Liver (tissue), 9 donors: ENCODE data around the gene LHX8. TPM values are rescaled to one million over a fixed set of nuclear protein-coding genes. Genes with fewer than 3 reads are reported as not detected.

Experiments
- DNase-seq: peaks from one replicate; pipeline ENCODE4 v3.0.0-alpha.2; 2017; ENCODE audit warnings: low spot score
- H3K27ac ChIP-seq, 2 donors: one replicate each; pipeline ENCODE4 v1.7.0; 2013; ENCODE audit warnings: inconsistent platforms in 2 of 2, low read length in 2 of 2, control low read depth in 1 of 2, low read depth in 1 of 2, mild to moderate bottlenecking in 1 of 2
- H3K27me3 ChIP-seq, 4 donors: one replicate each; pipeline versions ENCODE4 v1.6.1 to v1.7.0; 2013; ENCODE audit warnings: low read length in 3 of 4, inconsistent platforms in 1 of 4, mild to moderate bottlenecking in 1 of 4, moderate library complexity in 1 of 4; ENCODE audit not compliant: control insufficient read depth in 4 of 4, insufficient read depth in 4 of 4
- H3K36me3 ChIP-seq, 4 donors: one replicate each; pipeline versions ENCODE4 v1.6.1 to v1.7.0; 2013; ENCODE audit warnings: low read length in 3 of 4, mild to moderate bottlenecking in 3 of 4, low read depth in 1 of 4, moderate library complexity in 1 of 4; ENCODE audit not compliant: control insufficient read depth in 4 of 4, insufficient read depth in 3 of 4
- H3K4me1 ChIP-seq, 4 donors: one replicate each; pipeline versions ENCODE4 v1.6.1 to v1.7.0; 2013; ENCODE audit warnings: low read length in 3 of 4, mild to moderate bottlenecking in 3 of 4, moderate library complexity in 1 of 4; ENCODE audit not compliant: control insufficient read depth in 4 of 4, insufficient read depth in 4 of 4
- H3K4me3 ChIP-seq, 3 donors: one replicate each; pipeline versions ENCODE4 v1.6.1 to v1.7.0; 2013; ENCODE audit warnings: low read length in 3 of 3, control low read depth in 1 of 3, low read depth in 1 of 3, mild to moderate bottlenecking in 1 of 3
- H3K9ac ChIP-seq, 2 donors: one replicate each; pipeline ENCODE4 v1.7.0; 2013; ENCODE audit warnings: low read length in 2 of 2, mild to moderate bottlenecking in 2 of 2, moderate library complexity in 2 of 2, control low read depth in 1 of 2, low read depth in 1 of 2
- H3K9me3 ChIP-seq, 4 donors: one replicate each; pipeline versions ENCODE4 v1.6.1 to v1.7.0; 2013; ENCODE audit warnings: low read length in 3 of 4; ENCODE audit not compliant: control insufficient read depth in 4 of 4
- EGR1 ChIP-seq, 2 donors: IDR thresholded peaks; 2 replicates each; pipeline ENCODE4 v1.6.1; 2016 to 2018; ENCODE audit warnings: antibody characterized with exemption in 2 of 2, low read depth in 2 of 2
- FOXA1 ChIP-seq: IDR thresholded peaks from 2 replicates; pipeline ENCODE4 v1.6.1; 2016; ENCODE audit warnings: antibody characterized with exemption
- HNF4A ChIP-seq, 2 donors: conservative IDR thresholded peaks; 2 replicates each; pipeline ENCODE4 v1.6.1; 2016; ENCODE audit warnings: antibody characterized with exemption in 2 of 2, mild to moderate bottlenecking in 2 of 2
- JUND ChIP-seq, 2 donors: IDR thresholded peaks; 2 replicates each; pipeline ENCODE4 v1.6.1; 2016; ENCODE audit warnings: antibody characterized with exemption in 2 of 2
- NR2F2 ChIP-seq: IDR thresholded peaks from 2 replicates; pipeline ENCODE4 v1.6.1; 2016; ENCODE audit warnings: antibody characterized with exemption
- RAD21 ChIP-seq, 2 donors: IDR thresholded peaks; 2 replicates each; pipeline ENCODE4 v1.6.1; 2016; ENCODE audit warnings: antibody characterized with exemption in 2 of 2, mild to moderate bottlenecking in 2 of 2
- RXRA ChIP-seq, 2 donors: IDR thresholded peaks; 2 replicates each; pipeline ENCODE4 v1.6.1; 2017 to 2018; ENCODE audit warnings: antibody characterized with exemption in 2 of 2, mild to moderate bottlenecking in 1 of 2
- SP1 ChIP-seq: IDR thresholded peaks from 2 replicates; pipeline ENCODE4 v1.6.1; 2018; ENCODE audit warnings: antibody characterized with exemption, mild to moderate bottlenecking
- TAF1 ChIP-seq: conservative IDR thresholded peaks from 2 replicates; pipeline ENCODE4 v1.6.1; 2016; ENCODE audit warnings: antibody characterized with exemption, mild to moderate bottlenecking
- YY1 ChIP-seq: IDR thresholded peaks from 2 replicates; pipeline ENCODE4 v1.6.1; 2016; ENCODE audit warnings: antibody characterized with exemption, mild to moderate bottlenecking
- WGBS: extraction: QIAGEN DNeasy Blood & Tissue Kit; methylation state at CpG from one replicate; pipeline ENCODE4 v1.1.7; 2013; 5-methylcytosine and 5-hydroxymethylcytosine counted together
- polyA plus RNA-seq, 2 donors: library from polyadenylated mRNA; stranded (reverse) in 1 of 2; unstranded in 1 of 2; fragments of 200-250 nt in 1 of 2; fragments of >200 nt in 1 of 2; fragmentation: Nextera tagmentation in 1 of 2; extraction: Ambion mirVana in 1 of 2; gene quantifications; one replicate each; pipeline versions ENCODE4 v1.2.1 to v1.2.3, GENCODE V29; 2013 to 2015
- total RNA-seq, 2 donors: library from RNA; depleted of rRNA; stranded (reverse); fragments of >200 nt; gene quantifications; one replicate each; pipeline ENCODE4 v1.2.3, GENCODE V29; 2014
- TF ChIP-seq, protein P1 (sequence below): IDR thresholded peaks from 2 replicates; pipeline ENCODE4 v1.6.1; 2016; ENCODE audit warnings: antibody characterized with exemption
- TF ChIP-seq, protein P2 (sequence below): fragments of 150-350 bp; IDR thresholded peaks from 2 replicates; pipeline ENCODE4 v1.5.1; 2017; ENCODE audit warnings: improper control_type of control experiment, low read depth, low read length; ENCODE audit not compliant: missing input control
- TF ChIP-seq, protein P3 (sequence below): IDR thresholded peaks from 2 replicates; pipeline ENCODE4 v1.6.1; 2016; ENCODE audit warnings: antibody characterized with exemption
- TF ChIP-seq, protein P4 (sequence below): IDR thresholded peaks from 2 replicates; pipeline ENCODE4 v1.6.1; 2016; ENCODE audit warnings: antibody characterized with exemption, mild to moderate bottlenecking
- TF ChIP-seq, protein P5 (sequence below): IDR thresholded peaks from 2 replicates; pipeline ENCODE4 v1.6.1; 2016; ENCODE audit warnings: antibody characterized with exemption
- donor health status: healthy.
- donor health status: healthy.
- donor health status: healthy.
- donor health status: healthy.
- donor health status: healthy.

Gene LHX8
- total and polyA plus RNA-seq, 4 donors = not detected

DNA sequence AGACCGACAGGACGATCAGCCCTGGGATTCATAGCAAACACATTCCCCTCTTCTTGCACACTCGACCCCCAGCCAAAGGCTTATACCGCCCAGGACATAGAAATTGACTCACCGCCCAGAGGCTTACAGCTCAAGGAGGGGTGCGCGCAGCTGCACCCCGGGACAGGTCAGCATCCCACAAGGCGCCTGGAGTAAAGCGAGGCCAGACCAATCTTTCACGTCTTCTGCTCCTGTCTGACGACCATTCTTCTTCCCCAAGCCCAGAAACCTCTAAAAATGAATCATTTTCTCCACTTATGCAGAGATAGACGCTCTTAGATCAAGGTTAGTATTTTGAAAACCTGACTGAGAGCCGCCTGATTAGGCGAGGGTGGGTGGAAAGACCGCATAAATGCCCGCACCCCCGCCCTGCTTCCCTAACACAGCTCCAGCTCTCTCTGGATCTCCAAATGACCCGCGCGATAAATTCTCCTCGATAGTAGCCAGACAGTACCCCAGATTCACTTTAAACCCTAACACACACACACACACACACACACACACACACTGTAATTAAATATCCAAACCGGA is 1.9 kb upstream of the LHX8 start:
- DNase-seq = no peak
- Histone ChIP-seq H3K9ac (no peak overlapping the region), H3K27me3 (peaks cover 4 to 46% (median 26%) of the 10 kb centered on the region in 4 donors), H3K4me1 (peaks cover 15 to 20% (median 16%) of the 10 kb centered on the region in 4 donors), H3K27ac (no peak overlapping the region), H3K4me3 (no peak overlapping the region), H3K36me3 (no peaks in the 10 kb centered on the region), H3K9me3 (peaks cover 0 to 11% (median 2%) of the 10 kb centered on the region in 4 donors)
- TF ChIP-seq EGR1 (IDR thresholded peaks at IDR 0.05; ENCODE audit: low read depth in 2 of 2) (no peak), YY1 (no peak), HNF4A (conservative IDR thresholded peaks at IDR 0.05) (no peak), JUND (IDR thresholded peaks at IDR 0.05) (no peak), TAF1 (no peak), SP1 (no peak), RXRA (IDR thresholded peaks at IDR 0.05) (no peak), NR2F2 (no peak), FOXA1 (no peak), RAD21 (IDR thresholded peaks at IDR 0.05) (no peak)
- TF ChIP-seq, protein P1, sequence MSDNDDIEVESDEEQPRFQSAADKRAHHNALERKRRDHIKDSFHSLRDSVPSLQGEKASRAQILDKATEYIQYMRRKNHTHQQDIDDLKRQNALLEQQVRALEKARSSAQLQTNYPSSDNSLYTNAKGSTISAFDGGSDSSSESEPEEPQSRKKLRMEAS = no peak
- TF ChIP-seq, protein P2, sequence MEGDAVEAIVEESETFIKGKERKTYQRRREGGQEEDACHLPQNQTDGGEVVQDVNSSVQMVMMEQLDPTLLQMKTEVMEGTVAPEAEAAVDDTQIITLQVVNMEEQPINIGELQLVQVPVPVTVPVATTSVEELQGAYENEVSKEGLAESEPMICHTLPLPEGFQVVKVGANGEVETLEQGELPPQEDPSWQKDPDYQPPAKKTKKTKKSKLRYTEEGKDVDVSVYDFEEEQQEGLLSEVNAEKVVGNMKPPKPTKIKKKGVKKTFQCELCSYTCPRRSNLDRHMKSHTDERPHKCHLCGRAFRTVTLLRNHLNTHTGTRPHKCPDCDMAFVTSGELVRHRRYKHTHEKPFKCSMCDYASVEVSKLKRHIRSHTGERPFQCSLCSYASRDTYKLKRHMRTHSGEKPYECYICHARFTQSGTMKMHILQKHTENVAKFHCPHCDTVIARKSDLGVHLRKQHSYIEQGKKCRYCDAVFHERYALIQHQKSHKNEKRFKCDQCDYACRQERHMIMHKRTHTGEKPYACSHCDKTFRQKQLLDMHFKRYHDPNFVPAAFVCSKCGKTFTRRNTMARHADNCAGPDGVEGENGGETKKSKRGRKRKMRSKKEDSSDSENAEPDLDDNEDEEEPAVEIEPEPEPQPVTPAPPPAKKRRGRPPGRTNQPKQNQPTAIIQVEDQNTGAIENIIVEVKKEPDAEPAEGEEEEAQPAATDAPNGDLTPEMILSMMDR = no peak
- TF ChIP-seq, protein P3, sequence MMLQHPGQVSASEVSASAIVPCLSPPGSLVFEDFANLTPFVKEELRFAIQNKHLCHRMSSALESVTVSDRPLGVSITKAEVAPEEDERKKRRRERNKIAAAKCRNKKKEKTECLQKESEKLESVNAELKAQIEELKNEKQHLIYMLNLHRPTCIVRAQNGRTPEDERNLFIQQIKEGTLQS = no peak
- TF ChIP-seq, protein P4, sequence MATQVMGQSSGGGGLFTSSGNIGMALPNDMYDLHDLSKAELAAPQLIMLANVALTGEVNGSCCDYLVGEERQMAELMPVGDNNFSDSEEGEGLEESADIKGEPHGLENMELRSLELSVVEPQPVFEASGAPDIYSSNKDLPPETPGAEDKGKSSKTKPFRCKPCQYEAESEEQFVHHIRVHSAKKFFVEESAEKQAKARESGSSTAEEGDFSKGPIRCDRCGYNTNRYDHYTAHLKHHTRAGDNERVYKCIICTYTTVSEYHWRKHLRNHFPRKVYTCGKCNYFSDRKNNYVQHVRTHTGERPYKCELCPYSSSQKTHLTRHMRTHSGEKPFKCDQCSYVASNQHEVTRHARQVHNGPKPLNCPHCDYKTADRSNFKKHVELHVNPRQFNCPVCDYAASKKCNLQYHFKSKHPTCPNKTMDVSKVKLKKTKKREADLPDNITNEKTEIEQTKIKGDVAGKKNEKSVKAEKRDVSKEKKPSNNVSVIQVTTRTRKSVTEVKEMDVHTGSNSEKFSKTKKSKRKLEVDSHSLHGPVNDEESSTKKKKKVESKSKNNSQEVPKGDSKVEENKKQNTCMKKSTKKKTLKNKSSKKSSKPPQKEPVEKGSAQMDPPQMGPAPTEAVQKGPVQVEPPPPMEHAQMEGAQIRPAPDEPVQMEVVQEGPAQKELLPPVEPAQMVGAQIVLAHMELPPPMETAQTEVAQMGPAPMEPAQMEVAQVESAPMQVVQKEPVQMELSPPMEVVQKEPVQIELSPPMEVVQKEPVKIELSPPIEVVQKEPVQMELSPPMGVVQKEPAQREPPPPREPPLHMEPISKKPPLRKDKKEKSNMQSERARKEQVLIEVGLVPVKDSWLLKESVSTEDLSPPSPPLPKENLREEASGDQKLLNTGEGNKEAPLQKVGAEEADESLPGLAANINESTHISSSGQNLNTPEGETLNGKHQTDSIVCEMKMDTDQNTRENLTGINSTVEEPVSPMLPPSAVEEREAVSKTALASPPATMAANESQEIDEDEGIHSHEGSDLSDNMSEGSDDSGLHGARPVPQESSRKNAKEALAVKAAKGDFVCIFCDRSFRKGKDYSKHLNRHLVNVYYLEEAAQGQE = no peak
- TF ChIP-seq, protein P5, sequence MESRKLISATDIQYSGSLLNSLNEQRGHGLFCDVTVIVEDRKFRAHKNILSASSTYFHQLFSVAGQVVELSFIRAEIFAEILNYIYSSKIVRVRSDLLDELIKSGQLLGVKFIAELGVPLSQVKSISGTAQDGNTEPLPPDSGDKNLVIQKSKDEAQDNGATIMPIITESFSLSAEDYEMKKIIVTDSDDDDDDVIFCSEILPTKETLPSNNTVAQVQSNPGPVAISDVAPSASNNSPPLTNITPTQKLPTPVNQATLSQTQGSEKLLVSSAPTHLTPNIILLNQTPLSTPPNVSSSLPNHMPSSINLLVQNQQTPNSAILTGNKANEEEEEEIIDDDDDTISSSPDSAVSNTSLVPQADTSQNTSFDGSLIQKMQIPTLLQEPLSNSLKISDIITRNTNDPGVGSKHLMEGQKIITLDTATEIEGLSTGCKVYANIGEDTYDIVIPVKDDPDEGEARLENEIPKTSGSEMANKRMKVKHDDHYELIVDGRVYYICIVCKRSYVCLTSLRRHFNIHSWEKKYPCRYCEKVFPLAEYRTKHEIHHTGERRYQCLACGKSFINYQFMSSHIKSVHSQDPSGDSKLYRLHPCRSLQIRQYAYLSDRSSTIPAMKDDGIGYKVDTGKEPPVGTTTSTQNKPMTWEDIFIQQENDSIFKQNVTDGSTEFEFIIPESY = no peak
- 9% methylated on average over 23 of the region's 23 CpGs for WGBS
